SK-N-MC (cell line): ENCODE results near the gene MTHFD1.

Source experiments
- EZH2 ChIP-seq: fragments of 200-600 bp; sonication (generic); IDR thresholded peaks from one replicate; pipeline ENCODE4 v1.6.1; 2017; ENCODE audit warnings: antibody characterized with exemption
- FOXP2 ChIP-seq: optimal IDR thresholded peaks from 2 replicates; pipeline ENCODE3; 2011; ENCODE audit warnings: mild to moderate bottlenecking, moderate library complexity; ENCODE audit not compliant: insufficient read depth; ENCODE audit errors: extremely low read length, control extremely low read depth

DNA sequence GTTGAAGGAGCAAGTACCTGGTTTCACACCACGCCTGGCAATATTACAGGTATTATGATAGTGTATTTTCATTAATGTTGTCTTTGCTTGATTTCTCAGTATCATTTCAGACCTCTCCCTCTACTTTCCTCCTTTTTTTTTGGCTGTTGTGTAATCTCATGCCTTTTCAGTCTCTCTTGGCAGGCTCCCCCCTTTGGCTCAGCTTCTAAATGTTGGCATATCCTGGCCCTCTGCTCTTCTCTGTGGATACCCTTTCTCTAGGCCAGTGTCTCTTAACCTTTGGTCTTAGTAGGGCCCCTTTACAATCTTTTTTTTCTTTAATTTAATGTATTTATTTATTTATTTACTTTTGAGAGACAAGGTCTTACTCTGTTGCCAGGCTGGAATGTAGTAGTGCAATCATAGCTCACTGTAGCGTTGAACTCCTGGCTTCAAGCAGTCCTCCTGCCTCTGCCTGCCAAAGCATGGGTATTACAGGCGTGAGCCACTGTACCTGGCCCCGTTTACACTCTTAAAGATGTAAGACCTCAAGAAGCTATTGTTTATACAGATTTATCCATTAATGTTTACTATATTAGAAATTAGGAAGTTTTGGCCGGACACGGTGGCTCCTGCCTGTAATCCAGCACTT, 12.8 kb downstream of the MTHFD1 start:
- TF ChIP-seq EZH2 = no peak
- no peak for TF ChIP-seq FOXP2
